H1 (cell line): ENCODE results near the gene SLC15A3. TPM values are rescaled to one million over a fixed set of nuclear protein-coding genes. Genes with fewer than 3 reads are reported as not detected.

Experiments
- CTCF ChIA-PET: fragments of 300-600 bp; sonication (Branson Sonifier 250); formaldehyde crosslinking; loops from one replicate; lab custom pipeline; 2021; ENCODE audit not compliant: partially characterized antibody; lab: Charles Lee
- POLR2A ChIA-PET: fragments of 300-600 bp; sonication (Branson Sonifier 250); formaldehyde crosslinking; loops from one replicate; lab custom pipeline; 2021; ENCODE audit warnings: inconsistent platforms; ENCODE audit not compliant: partially characterized antibody; lab: Charles Lee
- DNase-seq, 2 experiments: peaks; one replicate each; pipeline versions ENCODE4 v3.0.0 to v3.0.0-alpha.2; 2010 to 2022; ENCODE audit warnings: low spot score in 2 of 2, low read depth in 1 of 2, mixed read lengths in 1 of 2
- FAIRE-seq: peaks from 2 replicates; lab custom pipeline; 2011; peaks lifted over from hg19 to GRCh38; lab: Jason Lieb, UNC
- H2AFZ ChIP-seq: 2 replicates; pipeline ENCODE4 v1.8.1; 2012; ENCODE audit warnings: low read length, inconsistent platforms
- H2AK5ac ChIP-seq: 2 replicates; pipeline ENCODE4 v1.6.1; 2013; ENCODE audit warnings: low read depth, low read length
- H2BK120ac ChIP-seq: replicated peaks from 2 replicates; pipeline ENCODE3; 2013; ENCODE audit warnings: low read depth, low read length, inconsistent platforms
- H2BK12ac ChIP-seq: 2 replicates; pipeline ENCODE4 v1.6.1; 2013; ENCODE audit warnings: low read depth, low read length
- H2BK15ac ChIP-seq: 2 replicates; pipeline ENCODE4 v1.6.1; 2013; ENCODE audit warnings: low read length
- H2BK20ac ChIP-seq: 2 replicates; pipeline ENCODE4 v1.6.1; 2013; ENCODE audit warnings: low read length
- H2BK5ac ChIP-seq: 2 replicates; pipeline ENCODE4 v1.6.1; 2013; ENCODE audit warnings: low read depth, low read length
- H3K14ac ChIP-seq: 2 replicates; pipeline ENCODE4 v1.6.1; 2013; ENCODE audit warnings: inconsistent platforms; ENCODE audit not compliant: insufficient read length
- H3K18ac ChIP-seq: 2 replicates; pipeline ENCODE4 v1.6.1; 2013; ENCODE audit warnings: low read length; ENCODE audit errors: extremely low read depth
- H3K23ac ChIP-seq: 2 replicates; pipeline ENCODE4 v1.6.1; 2013; ENCODE audit warnings: inconsistent platforms; ENCODE audit not compliant: insufficient read length
- H3K23me2 ChIP-seq: 2 replicates; pipeline ENCODE4 v1.6.1; 2013; ENCODE audit warnings: low read depth, low read length
- H3K27ac ChIP-seq: 2 replicates; pipeline ENCODE4 v1.6.1; 2011; ENCODE audit warnings: low read depth, low read length, inconsistent platforms
- H3K27me3 ChIP-seq, 4 experiments: replicated peaks in 1 of 4; 1 replicate in 1 of 4; 2 replicates in 3 of 4; pipeline versions ENCODE4 v1.6.1 to v1.8.1; 2011 to 2013; ENCODE audit warnings: low read length in 3 of 4, mild to moderate bottlenecking in 3 of 4, inconsistent platforms in 2 of 4, mixed read lengths in 2 of 4, moderate library complexity in 1 of 4; ENCODE audit not compliant: control insufficient read depth in 3 of 4, insufficient read depth in 3 of 4; ENCODE audit errors: extremely low read depth in 1 of 4
- H3K36me3 ChIP-seq, 4 experiments: 2 replicates each; pipeline versions ENCODE4 v1.6.1 to v1.8.1; 2011 to 2013; ENCODE audit warnings: mild to moderate bottlenecking in 4 of 4, low read length in 3 of 4, moderate library complexity in 2 of 4, control low read depth in 1 of 4, inconsistent platforms in 1 of 4; ENCODE audit not compliant: insufficient read depth in 4 of 4, control insufficient read depth in 2 of 4
- H3K4ac ChIP-seq: replicated peaks from 2 replicates; pipeline ENCODE3; 2013; ENCODE audit warnings: low read length, low read depth, mixed read lengths, inconsistent platforms; ENCODE audit not compliant: insufficient read length
- H3K4me1 ChIP-seq, 4 experiments: replicated peaks in 1 of 4; 1 replicate in 1 of 4; 2 replicates in 3 of 4; pipeline versions ENCODE4 v1.6.1 to v1.8.1; 2011 to 2013; ENCODE audit warnings: low read length in 3 of 4, inconsistent platforms in 2 of 4, mixed read lengths in 1 of 4; ENCODE audit not compliant: insufficient read depth in 4 of 4, control insufficient read depth in 3 of 4
- H3K4me2 ChIP-seq, 2 experiments: 2 replicates each; pipeline versions ENCODE4 v1.6.1 to v1.8.1; 2011 to 2013; ENCODE audit warnings: low read depth in 2 of 2, low read length in 2 of 2, control low read depth in 1 of 2, inconsistent platforms in 1 of 2, mild to moderate bottlenecking in 1 of 2; ENCODE audit not compliant: insufficient read depth in 1 of 2
- H3K4me3 ChIP-seq, 4 experiments: fragments of 200-600, 300-600 bp in 1 of 4; sonication (generic), shearing (Covaris generic), sonication (Bioruptor Twin) in 1 of 4; 2 replicates each; pipeline versions ENCODE4 v1.5.1 to v1.8.1; 2011 to 2016; ENCODE audit warnings: low read length in 4 of 4, low read depth in 3 of 4, control low read depth in 2 of 4, inconsistent platforms in 2 of 4, mild to moderate bottlenecking in 2 of 4, mixed read lengths in 1 of 4, moderate library complexity in 1 of 4; ENCODE audit not compliant: insufficient read depth in 2 of 4; ENCODE audit errors: extremely low read depth in 1 of 4
- H3K56ac ChIP-seq: replicated peaks from 2 replicates; pipeline ENCODE3; 2013; ENCODE audit warnings: low read depth, mild to moderate bottlenecking, mixed read lengths, low read length, inconsistent platforms; ENCODE audit not compliant: insufficient read length
- H3K79me1 ChIP-seq: 2 replicates; pipeline ENCODE4 v1.6.1; 2013; ENCODE audit warnings: low read depth, low read length, control low read depth
- H3K79me2 ChIP-seq, 2 experiments: 2 replicates each; pipeline versions ENCODE4 v1.6.1 to v1.8.1; 2012 to 2013; ENCODE audit warnings: low read length in 2 of 2, mild to moderate bottlenecking in 2 of 2, inconsistent platforms in 1 of 2; ENCODE audit not compliant: insufficient read depth in 2 of 2, control insufficient read depth in 1 of 2
- H3K9ac ChIP-seq, 4 experiments: replicated peaks in 1 of 4; 1 replicate in 1 of 4; 2 replicates in 3 of 4; pipeline versions ENCODE4 v1.6.1 to v1.8.1; 2011 to 2013; ENCODE audit warnings: low read depth in 3 of 4, low read length in 3 of 4, control low read depth in 2 of 4, mild to moderate bottlenecking in 2 of 4, moderate library complexity in 2 of 4, inconsistent platforms in 1 of 4; ENCODE audit errors: extremely low read depth in 1 of 4
- H3K9me3 ChIP-seq, 2 experiments: 2 replicates each; pipeline versions ENCODE4 v1.6.1 to v1.8.1; 2012 to 2013; ENCODE audit warnings: mild to moderate bottlenecking in 2 of 2, moderate library complexity in 2 of 2, control low read depth in 1 of 2, inconsistent platforms in 1 of 2, low read depth in 1 of 2, low read length in 1 of 2, mixed read lengths in 1 of 2; ENCODE audit not compliant: insufficient read depth in 2 of 2
- H4K20me1 ChIP-seq, 2 experiments: replicated peaks in 1 of 2; 2 replicates each; pipeline versions ENCODE3 to v1.8.1; 2011 to 2013; ENCODE audit warnings: inconsistent platforms in 2 of 2, low read length in 2 of 2, mild to moderate bottlenecking in 1 of 2; ENCODE audit not compliant: insufficient read depth in 2 of 2, control insufficient read depth in 1 of 2
- H4K5ac ChIP-seq: 2 replicates; pipeline ENCODE4 v1.6.1; 2013; ENCODE audit warnings: low read length, low read depth, mixed read lengths, inconsistent platforms; ENCODE audit not compliant: insufficient read length
- H4K8ac ChIP-seq: 2 replicates; pipeline ENCODE4 v1.8.0; 2013; ENCODE audit warnings: mild to moderate bottlenecking, moderate library complexity, low read length, inconsistent platforms; ENCODE audit not compliant: insufficient read depth; ENCODE audit errors: extremely low read depth
- H4K91ac ChIP-seq: replicated peaks from 2 replicates; pipeline ENCODE3; 2013; ENCODE audit warnings: low read length, mixed read lengths, inconsistent platforms; ENCODE audit not compliant: insufficient read length
- EGR1 ChIP-seq: IDR thresholded peaks from 2 replicates; pipeline ENCODE4 v1.6.1; 2011; ENCODE audit warnings: low read depth, low read length, borderline replicate concordance
- KDM4A ChIP-seq: IDR thresholded peaks from one replicate; pipeline ENCODE4 v1.7.1; 2012; ENCODE audit warnings: low read depth, mild to moderate bottlenecking, moderate library complexity, low read length, inconsistent platforms; ENCODE audit not compliant: severe bottlenecking
- RAD21 ChIP-seq, 2 experiments: IDR thresholded peaks in 1 of 2; conservative IDR thresholded peaks in 1 of 2; 2 replicates each; pipeline ENCODE4 v1.6.1; 2011; ENCODE audit warnings: low read depth in 2 of 2, low read length in 2 of 2, improper control_type of control experiment in 1 of 2, inconsistent platforms in 1 of 2, mild to moderate bottlenecking in 1 of 2, moderate library complexity in 1 of 2
- SUZ12 ChIP-seq: fragments of 200-600 bp; sonication (generic); IDR thresholded peaks from 2 replicates; pipeline ENCODE4 v1.6.1; 2012; ENCODE audit warnings: mild to moderate bottlenecking, inconsistent platforms, low read length, moderate library complexity, mixed read lengths
- TAF1 ChIP-seq: IDR thresholded peaks from 2 replicates; pipeline ENCODE4 v1.6.1; 2011; ENCODE audit warnings: mild to moderate bottlenecking, low read depth, low read length
- TAF7 ChIP-seq: optimal IDR thresholded peaks from 2 replicates; pipeline ENCODE3; 2011; ENCODE audit warnings: low read depth, mild to moderate bottlenecking, inconsistent platforms, low read length, moderate library complexity, borderline replicate concordance
- TCF12 ChIP-seq: IDR thresholded peaks from 2 replicates; pipeline ENCODE4 v1.6.1; 2011; ENCODE audit warnings: low read depth, mild to moderate bottlenecking, low read length
- USF2 ChIP-seq: IDR thresholded peaks from 2 replicates; pipeline ENCODE4 v1.6.1; 2011; ENCODE audit warnings: low read length, improper control_type of control experiment
- YY1 ChIP-seq: IDR thresholded peaks from 2 replicates; pipeline ENCODE4 v1.6.1; 2011; ENCODE audit warnings: low read depth, mild to moderate bottlenecking, low read length
- WGBS, 2 experiments: shearing (Covaris generic) in 1 of 2; methylation state at CpG; one replicate each; pipeline versions ENCODE4 v1.1.6 to v1.1.7; 2013 to 2015; ENCODE audit warnings: low lambda C conversion rate in 2 of 2, mixed read lengths in 2 of 2, inconsistent platforms in 1 of 2, low coverage in 1 of 2, missing lambda C conversion rate in 1 of 2; ENCODE audit not compliant: insufficient replicate concordance in 2 of 2, insufficient coverage in 1 of 2, insufficient read length in 1 of 2; ENCODE audit errors: extremely low coverage in 1 of 2, missing lambda C conversion rate in 1 of 2; 5-methylcytosine and 5-hydroxymethylcytosine counted together
- polyA plus RNA-seq, 7 experiments: library from polyadenylated mRNA; depleted of rRNA in 3 of 7; stranded (reverse) in 5 of 7; unstranded in 2 of 7; fragments of >200 nt in 5 of 7; fragments of 200-250 nt in 2 of 7; gene quantifications; 1 replicate in 5 of 7; 2 replicates in 1 of 7; 4 replicates in 1 of 7; pipeline versions ENCODE4 v1.2.1 to v1.2.3, GENCODE V29; 2011 to 2013; ENCODE audit warnings: missing spikeins in 2 of 7, mixed read lengths in 2 of 7
- total RNA-seq: library from RNA; stranded (reverse); fragmentation: NEBNext Ultra II Directional; extraction: Animal tissue kit (Norgen Biotek cat#: 25700); gene quantifications from 2 replicates; pipeline ENCODE4 v1.2.1, GENCODE V29; 2021
- TF ChIP-seq, protein P1 (sequence below): IDR thresholded peaks from 2 replicates; pipeline ENCODE4 v1.6.1; 2012; ENCODE audit warnings: inconsistent platforms

SLC15A3 gene
- total and polyA plus RNA-seq, 2 of the 8 experiments (the other 6 are each of a cell fraction or from before 2014, with no cell fraction given) = 25.8 to 31.0 TPM

DNA sequence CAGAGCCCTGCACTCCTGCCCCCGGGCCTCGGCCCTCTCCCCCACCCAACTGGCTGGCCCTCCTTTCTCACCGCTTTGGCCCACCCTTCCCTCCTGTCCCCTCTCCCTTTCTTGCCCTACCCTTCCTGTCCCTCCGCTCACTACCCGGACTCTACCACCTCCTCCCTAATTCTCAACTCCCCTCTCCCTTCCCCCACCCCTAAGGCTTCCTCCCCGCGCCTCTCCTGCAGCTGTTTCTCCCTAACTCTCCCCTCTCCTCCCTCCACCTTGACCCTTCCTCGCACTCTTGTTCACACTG lies 421 bp downstream of the SLC15A3 start:
- ChIA-PET CTCF (interaction anchor here (1.5 kb wide), 1 partner anchor 18 kb away, joined by 5 read pairs; no protein-coding TSS in a partner anchor), POLR2A (interaction anchor here (0.9 to 2.5 kb wide), 6 partner anchors 9 to 67 kb away, joined by 3 to 10 read pairs (median 5); no protein-coding TSS in a partner anchor)
- peaks cover 0 to 2% of the 10 kb centered on the region in 2 experiments for H4K20me1 ChIP-seq
- no peaks in the 10 kb centered on the region for H3K79me2 ChIP-seq
- peak overlapping the region; percentile 90 for H3K18ac ChIP-seq
- peak overlapping the region in 2 of 4 experiments; percentile 19 to 20; a peak in 3 of 7 replicates for H3K9ac ChIP-seq
- peak overlapping the region; percentile 90 for H4K91ac ChIP-seq
- H3K4me2 ChIP-seq = peak overlapping the region; percentile 89 to 92
- H3K23me2 ChIP-seq = peaks cover 15% of the 10 kb centered on the region; the same call in 1 of the 2 replicates
- peak overlapping the region; percentile 92; the same call in 1 of the 2 replicates for H2BK5ac ChIP-seq
- H3K79me1 ChIP-seq = no peaks in the 10 kb centered on the region
- DNase-seq (no peak), FAIRE-seq (no peak)
- peak overlapping the region; percentile 26; the same call in 1 of the 2 replicates for H3K27ac ChIP-seq
- H2BK12ac ChIP-seq = peak overlapping the region; percentile 95; the same call in 1 of the 2 replicates
- no peak overlapping the region for H2AFZ ChIP-seq
- H3K4ac ChIP-seq = no peak overlapping the region
- WGBS, 2 experiments = 4% methylated on average over 5 of the region's 8 CpGs; no CpG with 5 or more reads in 1 of the 2 experiments
- H4K8ac ChIP-seq = no peak overlapping the region; the same call in 1 of the 2 replicates
- H3K4me1 ChIP-seq = peaks cover 0 to 23% (median 14%) of the 10 kb centered on the region in 4 experiments; a peak in 6 of 7 replicates
- no peak overlapping the region for H2AK5ac ChIP-seq
- no peak overlapping the region for H2BK120ac ChIP-seq
- H2BK20ac ChIP-seq = peak overlapping the region; percentile 43; the same call in 1 of the 2 replicates
- H2BK15ac ChIP-seq = no peak overlapping the region
- no peak overlapping the region for H3K56ac ChIP-seq
- TF ChIP-seq SUZ12 = peak; percentile 35; the same call in 1 of the 2 replicates
- peak; percentile 23; the same call in 1 of the 2 replicates for TF ChIP-seq TAF1
- TF ChIP-seq EGR1 = peak; percentile 35; the same call in 1 of the 2 replicates
- TF ChIP-seq YY1 = no peak
- no peak for TF ChIP-seq USF2
- TF ChIP-seq KDM4A = peak; percentile 17
- TF ChIP-seq RAD21 (IDR thresholded peaks at IDR 0.05 in 1 of 2, conservative IDR thresholded peaks at IDR 0.05 in 1 of 2; ENCODE audit: low read depth in 2 of 2, low read length in 2 of 2) = no peak
- TF ChIP-seq TAF7 = no peak
- TF ChIP-seq, protein P1, sequence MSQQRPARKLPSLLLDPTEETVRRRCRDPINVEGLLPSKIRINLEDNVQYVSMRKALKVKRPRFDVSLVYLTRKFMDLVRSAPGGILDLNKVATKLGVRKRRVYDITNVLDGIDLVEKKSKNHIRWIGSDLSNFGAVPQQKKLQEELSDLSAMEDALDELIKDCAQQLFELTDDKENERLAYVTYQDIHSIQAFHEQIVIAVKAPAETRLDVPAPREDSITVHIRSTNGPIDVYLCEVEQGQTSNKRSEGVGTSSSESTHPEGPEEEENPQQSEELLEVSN = no peak
- 0 out of 2 replicates have a peak, but pooled peaks have one; percentile 13 for TF ChIP-seq TCF12
- no peaks in the 10 kb centered on the region for H3K36me3 ChIP-seq
- H3K14ac ChIP-seq = no peak overlapping the region
- no peaks in the 10 kb centered on the region for H3K9me3 ChIP-seq
- peaks cover 0 to 15% (median 8%) of the 10 kb centered on the region in 4 experiments; a peak in 4 of 7 replicates for H3K27me3 ChIP-seq
- peak overlapping the region; percentile 7 for H4K5ac ChIP-seq
- H3K23ac ChIP-seq = no peak overlapping the region
- H3K4me3 ChIP-seq = peak overlapping the region; percentile 28 to 66 (median 44)
